NCI-H146 treated with DMSO at 0.1 percent for 48 hours (cell line): Measurements from ENCODE around the gene SLC27A5.
"Not testable (repeated sequence)": the region's sequence is repeated elsewhere in the genome, so short reads cannot be mapped to it uniquely, and the experiment has no call there.

Experiments
- DNase-seq: peaks from one replicate; lab custom pipeline; 2025; ENCODE audit not compliant: unreplicated experiment; lab: John Stamatoyannopoulos, UW

Gene SLC27A5

DNA sequence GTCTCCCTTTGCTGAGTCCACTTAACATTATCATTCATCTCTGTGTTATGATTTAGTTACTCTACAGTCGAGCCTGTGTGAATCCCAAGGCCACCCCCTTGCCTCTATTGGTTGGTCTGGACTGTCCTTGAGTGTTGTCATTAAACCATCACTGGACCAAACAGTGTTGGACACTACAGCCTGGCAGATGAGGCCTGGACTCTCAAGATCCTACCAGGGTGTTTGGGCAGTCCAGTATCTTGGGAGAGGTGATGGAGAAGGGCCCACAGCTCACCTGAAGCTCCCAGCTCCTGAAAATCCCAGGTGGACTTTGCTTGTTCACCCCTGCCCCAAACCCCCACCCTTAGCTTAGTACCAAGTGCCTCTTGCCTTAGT lies 39.3 kb upstream of the SLC27A5 start:
- no peak for DNase-seq

GRCh38 chr19:58550362-58551122 lies 38.8 kb upstream of the SLC27A5 start:
- no peak for DNase-seq

- no peak for DNase-seq
Measured at GRCh38 chr19:58549664-58550361, 38.0 kb upstream of the SLC27A5 start.

DNA sequence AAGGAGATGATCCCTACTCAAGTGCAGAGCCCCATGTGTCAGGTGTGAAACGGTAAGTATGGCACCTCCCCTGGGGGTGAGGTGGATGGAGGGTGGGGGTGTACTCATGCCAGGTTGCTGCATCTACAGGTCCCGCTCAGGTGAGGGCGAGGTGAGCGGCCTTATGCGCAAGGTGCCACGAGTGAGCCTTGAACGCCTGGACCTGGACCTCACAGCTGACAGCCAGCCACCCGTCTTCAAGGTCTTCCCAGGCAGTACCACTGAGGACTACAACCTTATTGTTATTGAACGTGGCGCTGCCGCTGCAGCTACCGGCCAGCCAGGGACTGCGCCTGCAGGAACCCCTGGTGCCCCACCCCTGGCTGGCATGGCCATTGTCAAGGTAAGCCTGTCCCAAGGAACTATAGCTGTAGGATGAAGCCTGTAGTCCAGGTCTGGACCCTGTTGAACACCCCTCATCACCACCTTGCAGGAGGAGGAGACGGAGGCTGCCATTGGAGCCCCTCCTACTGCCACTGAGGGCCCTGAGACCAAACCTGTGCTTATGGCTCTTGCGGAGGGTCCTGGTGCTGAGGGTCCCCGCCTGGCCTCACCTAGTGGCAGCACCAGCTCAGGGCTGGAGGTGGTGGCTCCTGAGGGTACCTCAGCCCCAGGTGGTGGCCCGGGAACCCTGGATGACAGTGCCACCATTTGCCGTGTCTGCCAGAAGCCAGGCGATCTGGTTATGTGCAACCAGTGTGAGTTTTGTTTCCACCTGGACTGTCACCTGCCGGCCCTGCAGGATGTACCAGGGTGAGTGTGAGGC lies 37.3 kb upstream of the SLC27A5 start:
- DNase-seq: no peak

- no peak for DNase-seq
Measured at GRCh38 chr19:58547323-58548312, 35.8 kb upstream of the SLC27A5 start.

DNA sequence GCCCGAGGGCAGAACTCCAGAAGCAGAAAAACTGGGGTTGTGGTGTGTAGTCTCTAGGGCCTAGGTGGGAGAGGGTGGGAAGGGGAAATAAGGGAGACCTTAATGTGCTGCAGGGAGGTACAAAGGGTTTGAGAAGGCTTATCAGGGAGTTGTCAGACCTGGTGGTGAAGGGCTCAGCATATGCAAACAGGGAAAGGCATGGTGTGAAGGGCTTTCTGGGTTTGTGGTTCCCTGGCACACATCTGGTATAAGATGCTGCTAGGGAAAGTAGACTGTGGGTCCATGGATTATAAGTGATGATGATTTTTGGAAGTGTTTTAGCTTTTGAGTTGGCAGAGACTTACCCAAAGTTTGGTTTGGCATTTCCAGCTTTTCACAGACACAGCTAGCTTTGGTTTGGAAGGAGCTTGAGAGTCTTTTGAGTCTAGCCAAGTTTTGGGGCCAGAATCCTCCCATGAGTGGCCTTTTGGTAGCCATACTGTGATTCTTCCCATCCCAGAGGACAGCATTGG lies 34.3 kb upstream of the SLC27A5 start:
- no peak for DNase-seq

GRCh38 chr19:58545286-58546018 lies 33.7 kb upstream of the SLC27A5 start:
- no peak for DNase-seq

DNA sequence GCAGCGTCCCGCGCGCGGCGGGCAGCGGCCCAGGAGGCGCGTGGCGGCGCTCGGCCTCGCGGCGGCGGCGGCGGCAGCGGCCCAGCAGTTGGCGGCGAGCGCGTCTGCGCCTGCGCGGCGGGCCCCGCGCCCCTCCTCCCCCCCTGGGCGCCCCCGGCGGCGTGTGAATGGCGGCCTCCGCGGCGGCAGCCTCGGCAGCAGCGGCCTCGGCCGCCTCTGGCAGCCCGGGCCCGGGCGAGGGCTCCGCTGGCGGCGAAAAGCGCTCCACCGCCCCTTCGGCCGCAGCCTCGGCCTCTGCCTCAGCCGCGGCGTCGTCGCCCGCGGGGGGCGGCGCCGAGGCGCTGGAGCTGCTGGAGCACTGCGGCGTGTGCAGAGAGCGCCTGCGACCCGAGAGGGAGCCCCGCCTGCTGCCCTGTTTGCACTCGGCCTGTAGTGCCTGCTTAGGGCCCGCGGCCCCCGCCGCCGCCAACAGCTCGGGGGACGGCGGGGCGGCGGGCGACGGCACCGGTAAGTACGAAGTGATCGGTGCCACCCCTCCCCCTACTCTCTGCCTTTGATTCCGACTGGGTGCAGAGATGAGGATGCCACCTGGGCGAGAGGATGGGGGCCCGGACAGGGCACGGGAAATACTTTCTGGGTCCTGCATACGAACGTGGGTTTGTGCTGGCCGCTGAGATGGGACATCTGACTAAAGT lies 32.9 kb upstream of the SLC27A5 start:
- DNase-seq: no peak

DNA sequence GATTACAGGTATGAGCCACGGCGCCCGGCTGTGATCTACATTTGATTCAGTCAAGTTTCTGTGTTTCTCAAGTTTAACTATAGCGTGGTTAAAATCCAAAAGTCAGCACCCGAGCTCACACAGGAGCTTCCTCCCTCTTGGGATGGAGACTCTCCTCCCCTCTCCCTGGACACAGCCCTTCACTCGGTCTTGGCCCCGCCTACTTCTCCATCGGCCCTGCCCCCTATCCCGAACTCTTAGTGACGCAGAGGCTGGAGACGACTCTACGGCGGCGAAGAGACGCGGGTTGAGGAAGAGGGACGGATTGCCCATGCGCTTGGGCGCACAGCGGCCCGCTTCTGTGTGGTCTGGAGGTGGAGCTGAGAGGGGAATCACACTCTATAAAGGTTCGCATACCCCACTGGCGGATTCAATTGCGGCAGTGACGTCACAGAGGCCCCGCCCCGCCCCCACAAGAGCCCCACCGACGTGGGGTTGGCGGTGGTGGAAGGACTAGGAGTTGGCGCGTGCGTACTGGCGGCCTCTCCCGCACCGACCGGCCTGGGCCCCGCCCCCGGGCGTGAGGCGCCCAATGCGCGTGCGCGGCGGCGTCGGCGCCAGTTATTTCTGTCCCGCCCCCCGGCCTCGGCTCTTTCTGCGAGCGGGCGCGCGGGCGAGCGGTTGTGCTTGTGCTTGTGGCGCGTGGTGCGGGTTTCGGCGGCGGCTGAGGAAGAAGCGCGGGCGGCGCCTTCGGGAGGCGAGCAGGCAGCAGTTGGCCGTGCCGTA lies 32.2 kb upstream of the SLC27A5 start, which contains the start of gene TRIM28:
Gene TRIM28, plus strand, starts transcription at position 239 of the 765 bp plus-strand sequence. CDS start 694 bp downstream, outside the sequence.
- no peak for DNase-seq

DNA sequence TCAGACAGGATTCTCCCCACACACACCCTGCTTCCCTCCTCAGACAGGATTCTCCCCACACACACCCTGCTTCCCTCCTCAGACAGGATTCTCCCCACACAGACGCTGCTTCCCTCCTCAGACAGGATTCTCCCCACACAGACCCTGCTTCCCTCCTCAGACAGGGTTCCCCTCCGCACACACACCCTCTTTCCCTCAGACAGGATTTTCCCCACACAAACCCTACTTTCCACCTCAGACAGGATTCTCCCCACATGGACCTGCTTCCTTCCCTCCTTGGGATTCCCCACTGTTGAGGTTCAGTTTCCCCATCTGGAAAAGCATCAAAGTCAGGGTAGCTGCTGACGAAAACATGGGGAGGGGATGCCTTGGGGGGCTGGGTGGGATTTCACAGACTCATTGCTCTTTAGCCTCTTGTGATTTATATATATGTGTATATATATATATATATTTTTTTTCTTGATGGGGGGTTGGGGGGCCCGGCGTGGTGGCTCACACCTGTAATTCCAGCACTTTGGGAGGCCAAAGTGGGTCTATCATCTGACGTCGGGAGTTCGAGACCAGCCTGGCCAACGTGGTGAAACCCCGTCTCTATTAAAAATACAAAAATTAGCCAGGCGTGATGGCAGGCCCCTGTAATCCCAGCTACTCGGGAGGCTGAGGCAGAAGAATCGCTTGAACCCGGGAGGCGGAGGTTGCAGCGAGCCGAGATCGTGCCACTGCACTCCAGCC lies 31.0 kb upstream of the SLC27A5 start:
- DNase-seq: not testable (repeated sequence)

DNA sequence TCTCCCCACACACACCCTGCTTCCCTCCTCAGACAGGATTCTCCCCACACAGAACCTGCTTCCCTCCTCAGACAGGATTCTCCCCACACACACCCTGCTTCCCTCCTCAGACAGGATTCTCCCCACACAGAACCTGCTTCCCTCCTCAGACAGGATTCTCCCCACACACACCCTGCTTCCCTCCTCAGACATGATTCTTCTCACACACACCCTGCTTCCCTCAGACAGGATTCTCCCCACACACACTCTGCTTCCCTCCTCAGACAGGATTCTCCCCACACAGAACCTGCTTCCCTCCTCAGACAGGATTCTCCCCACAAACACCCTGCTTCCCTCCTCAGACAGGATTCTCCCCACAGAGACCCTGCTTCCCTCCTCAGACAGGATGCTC lies 27.4 kb upstream of the SLC27A5 start:
- DNase-seq: not testable (repeated sequence)

GRCh38 chr19:58538257-58539168 lies 26.7 kb upstream of the SLC27A5 start:
- DNase-seq: peak; percentile 98

DNA sequence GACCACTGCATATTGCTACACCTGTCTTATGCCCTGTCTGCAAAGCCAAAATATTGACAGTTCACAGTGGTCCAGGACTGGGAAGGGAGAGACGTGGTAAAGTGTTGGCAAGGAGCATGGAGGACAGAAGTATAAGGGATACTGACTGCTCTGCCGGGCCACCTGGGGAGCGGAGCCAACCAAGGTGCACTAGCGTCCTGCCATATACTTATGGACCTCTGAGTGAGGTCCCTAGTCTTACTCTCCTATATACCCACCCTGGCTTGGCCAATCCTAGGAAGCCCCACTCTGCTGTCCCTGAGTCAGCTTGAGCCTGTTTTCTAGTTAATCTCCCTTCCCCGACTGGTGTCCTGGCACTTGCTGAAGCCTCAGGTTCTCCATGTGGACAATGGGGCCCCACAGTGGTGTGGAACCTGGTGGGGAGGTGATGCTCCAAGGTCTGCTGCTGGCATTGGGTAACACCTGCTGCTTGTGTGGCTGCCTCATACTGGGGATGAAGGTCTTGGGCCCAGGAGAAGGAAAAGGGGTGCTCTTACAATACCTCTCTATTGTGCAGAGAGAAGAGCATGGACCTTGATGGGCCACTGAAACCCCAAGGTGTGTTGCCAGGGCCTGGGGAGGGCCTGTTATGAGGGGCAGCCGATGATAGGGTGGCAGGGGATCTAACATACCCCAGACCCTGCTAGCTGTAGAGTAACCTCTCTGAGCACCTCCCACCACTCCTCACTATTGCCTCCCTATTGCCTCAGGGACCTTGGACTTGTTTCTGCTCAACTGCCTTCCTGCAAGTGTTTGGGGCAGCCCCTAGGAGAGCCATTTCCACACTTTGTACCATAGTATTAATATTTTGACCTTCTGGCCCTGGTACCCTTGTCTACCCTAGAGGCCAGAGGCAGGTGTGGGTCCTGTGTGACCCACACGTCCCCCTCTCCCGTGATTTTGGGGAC lies 25.3 kb upstream of the SLC27A5 start:
- DNase-seq: no peak

- DNase-seq: no peak
Measured at GRCh38 chr19:58535857-58536256, 24.1 kb upstream of the SLC27A5 start.

- DNase-seq: no peak
Measured at GRCh38 chr19:58531034-58531840, 19.4 kb upstream of the SLC27A5 start.
